Measurements from ENCODE around the gene KRTAP10-5.
"Not testable (repeated sequence)": the region's sequence is repeated elsewhere in the genome, so short reads cannot be mapped to it uniquely, and the experiment has no call there.

Gene KRTAP10-5

DNA sequence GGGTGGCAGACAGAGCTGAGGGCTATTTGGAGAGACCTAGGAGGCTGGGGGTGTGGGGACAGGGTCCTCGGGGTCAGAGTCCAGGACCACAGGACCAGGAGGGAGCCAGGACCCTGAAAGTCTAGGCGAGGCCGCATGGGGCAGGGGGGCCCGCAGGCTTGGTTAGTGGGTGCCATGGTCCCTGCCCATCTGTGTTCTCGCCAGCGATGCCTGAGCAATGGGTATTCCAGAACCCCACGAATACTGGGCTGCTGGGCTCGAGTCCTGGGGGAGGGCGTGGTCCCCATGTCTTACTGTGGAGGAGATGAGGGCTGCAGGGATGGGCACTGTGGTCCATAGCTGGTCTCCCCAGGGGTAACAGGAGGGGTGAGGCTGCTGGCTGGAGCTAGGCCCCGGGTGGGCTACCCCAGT is 9.9 kb upstream of the KRTAP10-5 start:
- no peak for DNase-seq

DNA sequence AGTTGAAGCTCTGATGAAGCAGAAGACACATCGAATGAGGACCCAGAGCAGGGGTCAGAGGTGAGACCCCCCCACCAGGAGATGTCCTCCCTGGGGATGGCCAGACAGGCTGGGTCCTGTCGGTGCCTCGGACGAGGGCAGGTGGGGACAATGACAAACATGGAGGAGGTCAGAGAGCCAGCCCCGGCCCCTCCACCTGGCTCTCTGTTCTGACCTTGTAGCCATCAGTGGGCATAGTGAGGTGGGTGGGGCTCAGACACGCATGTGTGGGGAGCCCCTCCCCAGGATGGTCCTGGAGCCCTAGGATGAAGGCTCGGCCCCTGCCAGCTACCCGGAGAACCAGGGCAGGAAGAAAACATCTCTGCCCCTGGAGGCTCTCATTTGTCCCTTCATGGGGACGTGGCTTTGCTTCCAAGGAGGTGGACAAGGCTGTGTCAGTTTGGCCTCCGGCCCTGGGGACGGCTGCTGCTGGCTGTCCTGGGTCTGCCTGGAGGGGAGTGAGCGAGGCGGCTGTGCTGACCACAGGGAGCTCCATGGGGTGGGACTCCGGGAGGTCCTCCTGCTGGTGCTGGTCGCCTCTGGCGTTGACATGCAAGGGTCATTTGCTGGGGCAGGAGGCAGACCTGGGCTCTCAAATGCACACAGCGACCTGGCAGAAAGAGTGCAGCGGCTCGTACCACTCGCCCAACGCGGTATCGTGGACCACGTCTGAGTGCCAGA is 9.3 kb upstream of the KRTAP10-5 start:
- no peak for DNase-seq

DNA sequence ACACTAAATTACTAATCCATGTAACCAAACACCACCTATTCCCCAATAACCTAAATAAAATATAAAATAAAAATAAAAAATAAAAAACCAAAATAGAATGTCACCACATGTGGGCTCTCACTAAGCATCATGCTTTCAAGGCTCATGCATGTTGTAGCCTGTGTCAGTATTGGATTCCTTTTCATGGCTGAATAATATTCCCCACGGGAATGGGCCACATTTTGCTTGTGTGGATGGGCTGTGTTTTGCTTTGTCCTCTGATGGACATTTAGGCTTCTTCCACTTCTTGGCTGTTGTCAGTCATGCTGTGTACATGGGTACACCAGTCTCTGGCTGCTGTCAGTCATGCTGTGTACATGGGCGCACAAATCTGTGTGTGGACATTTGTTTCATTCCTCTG is 8.7 kb upstream of the KRTAP10-5 start:
- DNase-seq: no peak

DNA sequence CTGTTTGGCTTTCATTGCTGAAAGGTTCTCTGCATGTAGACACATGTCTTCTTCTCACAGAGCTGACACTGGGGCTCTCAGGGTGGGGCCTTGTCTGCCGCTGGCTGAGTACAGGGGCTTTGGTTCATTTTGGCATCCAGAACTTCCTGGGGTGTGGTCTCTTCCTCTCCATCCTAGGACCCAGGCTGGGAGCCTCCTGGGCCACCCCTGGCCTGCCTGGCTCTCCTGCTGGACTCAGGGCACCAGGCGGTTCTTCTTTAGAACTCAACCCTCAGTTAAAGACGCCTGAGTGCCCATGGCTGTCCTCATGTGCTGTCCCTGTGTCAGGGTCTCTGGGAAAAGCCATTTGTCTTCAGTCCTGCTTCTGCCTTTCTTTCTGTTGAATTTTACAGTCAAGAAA is 5.5 kb upstream of the KRTAP10-5 start:
- DNase-seq: no peak

DNA sequence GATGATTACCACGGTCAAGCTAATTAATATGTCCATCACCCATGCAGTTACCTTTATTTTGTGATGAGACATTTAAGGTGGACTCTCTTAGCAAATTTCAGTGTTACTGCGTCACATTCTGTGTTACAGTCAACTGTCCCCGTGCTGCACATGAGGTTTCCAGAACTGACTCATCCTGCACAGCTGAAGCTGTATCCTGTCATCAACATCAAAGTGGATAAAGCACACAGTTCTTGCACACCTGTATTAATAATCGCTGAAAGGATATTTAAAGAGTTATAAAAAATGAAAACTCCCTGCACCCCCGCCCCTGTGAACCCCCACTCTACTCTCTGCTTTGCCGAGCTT is 3.4 kb upstream of the KRTAP10-5 start:
- peak in 1 of 2 donors; percentile 21 for DNase-seq

DNA sequence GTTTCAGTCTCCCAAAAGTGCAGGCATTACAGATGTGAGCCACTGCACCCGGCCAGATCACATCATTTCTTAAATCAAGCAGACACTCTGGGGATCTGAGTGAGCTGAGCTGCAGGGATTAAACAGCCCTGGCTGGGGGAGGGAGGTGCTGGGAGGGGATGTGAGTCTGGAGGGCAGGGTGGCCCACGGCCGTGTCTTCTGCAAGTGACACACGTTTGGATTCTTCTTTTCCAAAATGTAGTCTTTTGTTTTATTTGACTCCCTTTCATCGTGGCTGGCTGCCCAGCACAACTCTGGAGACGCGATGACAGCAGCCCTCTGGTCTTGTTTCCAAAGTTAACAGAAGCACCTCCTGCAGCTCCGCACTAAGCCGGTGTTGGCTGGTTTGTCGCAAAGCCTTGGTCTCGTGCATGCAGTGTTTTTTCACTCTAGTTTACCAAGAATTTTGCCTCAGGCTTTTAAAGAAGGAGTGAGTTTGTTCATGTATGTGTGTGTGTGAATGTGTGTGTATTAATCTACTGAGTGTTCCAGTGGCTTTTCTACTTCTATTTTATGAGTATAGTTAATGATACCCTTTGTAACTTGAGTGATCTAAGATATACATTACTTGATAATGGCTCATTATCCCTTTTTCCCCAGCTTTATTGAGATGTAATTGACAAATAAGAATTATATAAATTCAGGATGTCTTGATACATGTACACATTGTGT is 2.8 kb upstream of the KRTAP10-5 start:
- no peak for DNase-seq

DNA sequence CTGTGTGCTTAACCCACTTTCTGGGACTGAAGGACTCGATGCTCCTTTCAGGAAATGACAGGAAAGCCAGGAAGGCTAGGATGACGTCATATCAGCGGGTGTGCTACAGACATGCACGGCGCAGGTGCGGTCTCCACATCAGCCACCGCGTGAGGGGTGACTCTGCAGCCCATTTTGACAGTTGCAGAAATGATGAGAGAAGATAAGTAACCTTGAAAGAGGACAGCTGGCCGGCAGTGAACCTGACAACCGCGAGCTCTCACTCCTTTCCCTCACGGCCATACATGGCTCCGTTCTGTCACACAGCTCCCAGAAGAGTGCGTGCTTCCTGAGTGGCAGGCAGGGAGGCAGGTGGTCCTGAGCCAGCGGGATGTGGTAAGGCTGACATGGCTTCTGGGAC is 1.7 kb upstream of the KRTAP10-5 start:
- DNase-seq: no peak

DNA sequence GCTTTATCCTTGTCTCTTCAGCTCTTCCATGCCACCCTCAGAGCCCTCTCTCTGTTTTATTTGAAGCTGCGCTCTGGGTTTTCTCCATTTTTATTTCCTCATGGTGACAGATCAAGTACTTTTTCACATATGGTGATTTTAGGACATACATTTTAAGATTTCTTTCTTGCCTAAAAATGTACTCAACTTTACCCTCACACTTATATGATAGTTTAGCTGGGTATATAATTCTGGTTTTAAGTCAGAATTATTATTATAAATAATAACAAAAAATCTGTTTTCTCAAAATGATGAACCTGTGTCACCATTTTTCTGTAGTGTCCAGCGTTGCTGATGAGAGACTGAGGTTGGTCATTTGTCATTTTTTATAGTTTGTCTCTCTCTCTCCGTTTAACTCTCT is 754 bp upstream of the KRTAP10-5 start:
- DNase-seq: no peak

DNA sequence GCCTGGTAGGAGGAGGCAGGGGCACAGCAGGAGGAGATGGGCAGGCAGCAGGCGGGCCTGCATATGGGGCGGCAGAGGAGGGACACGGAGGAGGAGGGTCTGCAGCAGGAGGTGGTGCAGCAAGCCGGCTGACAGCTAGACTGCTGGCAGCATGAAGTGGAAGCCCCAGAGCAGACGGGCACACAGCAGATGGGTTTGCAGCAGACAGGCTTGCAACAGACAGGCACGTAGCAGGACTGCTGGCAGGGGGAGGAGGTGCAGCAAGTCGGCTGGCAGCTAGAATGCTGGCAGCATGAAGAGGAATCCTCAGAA is 615 bp downstream of the KRTAP10-5 start:
- no peak for DNase-seq

DNA sequence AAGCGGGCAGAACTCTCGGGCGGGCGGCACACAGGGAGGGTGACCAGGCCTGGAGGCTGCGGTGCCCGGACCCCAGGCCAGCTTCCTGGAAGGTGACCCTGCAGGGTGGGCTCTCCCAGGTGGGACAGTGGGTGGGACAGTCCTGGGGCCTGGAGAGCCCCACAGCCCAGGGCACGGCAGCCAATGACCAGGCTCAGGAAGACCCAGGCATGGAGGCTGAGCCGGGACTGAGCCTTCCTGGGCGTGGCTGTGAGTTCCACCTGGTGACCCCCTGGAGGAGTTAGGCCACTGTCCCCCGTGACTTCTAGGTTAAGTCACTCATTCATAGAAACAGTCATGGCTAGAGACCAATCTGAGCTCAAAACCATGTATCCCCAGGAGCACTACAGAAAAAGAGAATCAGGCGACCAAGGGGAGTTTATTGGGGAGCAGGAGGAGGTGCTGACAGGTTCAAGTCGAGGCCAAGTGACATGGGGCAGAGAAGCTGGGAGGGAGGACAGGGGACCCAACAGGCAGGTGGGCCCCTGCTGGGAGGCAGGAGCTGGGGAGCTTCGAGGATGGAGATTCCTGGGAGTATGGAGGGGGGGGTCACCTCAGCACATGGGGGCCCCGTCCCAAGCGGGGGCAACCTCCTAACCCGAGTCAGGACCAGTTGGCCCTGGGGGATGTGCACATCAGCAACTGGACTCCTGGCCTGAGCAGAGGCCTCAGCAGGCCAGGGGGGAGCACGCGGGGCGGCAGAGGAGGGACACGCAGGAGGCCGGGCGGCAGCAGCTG is 1.2 kb downstream of the KRTAP10-5 start:
- DNase-seq: no peak

DNA sequence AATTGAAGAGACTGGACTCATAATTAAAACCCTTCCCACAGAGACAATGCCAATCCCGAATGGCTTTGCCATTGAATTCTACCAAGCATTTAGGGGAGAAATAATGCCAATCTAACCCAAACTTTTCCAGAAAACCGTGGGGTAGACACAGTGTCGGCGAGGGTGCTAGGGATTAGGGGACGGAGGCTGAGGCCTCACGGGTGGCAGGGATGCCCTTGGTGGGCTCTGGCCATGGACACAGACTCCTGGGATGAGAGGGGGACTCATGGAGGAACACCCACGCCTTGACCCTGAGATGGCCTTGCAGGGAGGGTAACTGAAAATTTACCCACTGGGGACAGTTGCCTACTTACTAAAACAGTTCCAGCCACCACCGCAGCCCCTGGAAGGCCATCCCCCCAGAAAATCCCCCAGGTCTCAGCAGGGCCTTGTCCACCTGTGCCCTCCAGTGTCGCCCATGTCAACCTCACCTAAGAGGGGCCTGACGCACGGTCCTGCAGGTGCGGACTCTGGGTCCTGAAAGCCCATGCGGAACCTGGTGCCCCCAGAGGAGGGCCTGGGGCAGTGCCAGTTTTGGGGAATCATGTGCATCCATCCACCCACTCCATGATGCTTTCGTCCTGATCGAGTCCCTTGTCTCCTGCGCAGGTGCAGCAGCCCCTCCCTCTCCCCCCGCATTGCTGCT is 1.9 kb downstream of the KRTAP10-5 start:
- no peak for DNase-seq

DNA sequence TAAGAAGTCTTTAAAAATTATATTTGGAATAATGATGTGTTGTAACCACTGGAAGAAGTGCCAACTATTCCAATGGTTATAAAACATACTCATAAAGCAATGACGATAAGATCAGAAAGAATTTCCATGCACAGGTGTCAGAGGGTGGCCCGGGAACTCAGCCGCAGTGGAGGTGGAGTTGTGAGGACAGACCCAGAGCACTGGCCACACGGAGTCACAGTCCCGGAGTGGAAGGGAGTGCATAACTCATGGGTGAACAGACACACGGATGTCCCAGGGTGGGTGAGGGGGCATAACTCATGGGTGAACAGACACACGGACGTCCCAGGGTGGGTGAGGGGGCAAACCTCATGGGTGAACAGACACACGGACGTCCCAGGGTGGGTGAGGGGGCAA is 4.4 kb downstream of the KRTAP10-5 start:
- no peak for DNase-seq

DNA sequence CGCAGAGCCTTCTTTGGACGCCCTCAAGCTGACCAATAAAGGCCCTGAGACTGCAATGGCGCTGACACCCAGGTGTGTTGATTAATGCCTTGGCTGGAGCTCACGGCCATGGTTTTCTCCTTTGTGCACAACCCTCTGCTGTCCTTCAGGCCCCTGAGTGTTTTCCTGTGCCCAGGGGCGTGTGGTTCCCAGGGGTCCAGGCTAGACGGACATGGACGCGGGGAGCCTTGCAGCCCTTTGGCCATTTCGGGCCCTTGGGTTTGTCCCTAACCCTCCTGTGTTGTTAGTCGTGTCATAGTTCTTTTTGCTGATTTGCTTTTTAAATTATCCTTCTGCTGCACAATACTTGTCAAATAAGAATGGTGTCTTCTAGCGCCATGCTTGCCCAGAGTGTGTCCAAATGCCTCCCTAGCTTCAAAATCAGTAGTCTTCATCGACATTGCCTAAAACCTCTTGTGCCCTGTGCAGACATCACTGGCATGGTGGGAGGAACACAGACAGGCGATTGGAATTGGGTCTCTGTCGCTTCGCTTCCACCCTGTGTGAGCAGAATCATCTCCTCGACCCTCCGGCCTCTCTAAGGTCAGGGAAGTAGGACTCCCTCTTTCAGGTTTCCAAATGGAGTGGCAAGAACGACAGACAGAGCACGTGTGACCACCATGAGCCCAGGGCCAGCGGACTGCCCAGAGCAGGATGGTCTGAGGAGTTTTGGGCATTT is 4.9 kb downstream of the KRTAP10-5 start:
- DNase-seq: no peak

DNA sequence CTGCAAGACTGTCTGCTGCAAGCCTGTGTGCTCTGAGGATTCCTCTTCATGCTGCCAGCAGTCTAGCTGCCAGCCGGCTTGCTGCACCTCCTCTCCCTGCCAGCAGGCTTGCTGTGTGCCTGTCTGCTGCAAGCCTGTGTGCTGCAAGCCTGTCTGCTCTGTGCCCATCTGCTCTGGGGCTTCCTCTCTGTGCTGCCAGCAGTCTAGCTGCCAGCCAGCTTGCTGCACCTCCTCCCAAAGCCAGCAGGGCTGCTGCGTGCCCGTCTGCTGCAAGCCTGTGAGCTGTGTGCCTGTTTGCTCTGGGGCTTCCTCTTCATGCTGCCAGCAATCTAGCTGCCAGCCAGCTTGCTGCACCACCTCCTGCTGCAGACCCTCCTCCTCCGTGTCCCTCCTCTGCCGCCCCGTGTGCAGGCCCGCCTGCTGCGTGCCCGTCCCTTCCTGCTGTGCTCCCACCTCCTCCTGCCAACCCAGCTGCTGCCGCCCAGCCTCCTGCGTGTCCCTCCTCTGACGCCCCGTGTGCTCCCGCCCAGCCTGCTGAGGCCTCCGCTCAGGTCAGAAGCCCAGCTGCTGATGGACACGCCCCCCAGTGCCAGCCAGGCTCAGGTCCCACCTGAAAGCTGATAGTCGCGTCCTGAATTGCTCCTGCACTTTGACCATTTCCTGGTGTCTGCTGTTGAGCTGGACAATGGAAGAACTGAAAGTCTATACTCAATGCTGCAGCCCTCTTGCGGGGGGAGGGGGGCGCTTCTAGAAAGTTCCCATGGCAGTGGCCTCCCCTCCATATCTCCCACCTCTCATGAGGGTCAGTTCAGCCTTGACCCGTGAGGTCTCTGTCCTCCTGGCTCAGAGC is 5.7 kb downstream of the KRTAP10-5 start:
- DNase-seq: no peak

DNA sequence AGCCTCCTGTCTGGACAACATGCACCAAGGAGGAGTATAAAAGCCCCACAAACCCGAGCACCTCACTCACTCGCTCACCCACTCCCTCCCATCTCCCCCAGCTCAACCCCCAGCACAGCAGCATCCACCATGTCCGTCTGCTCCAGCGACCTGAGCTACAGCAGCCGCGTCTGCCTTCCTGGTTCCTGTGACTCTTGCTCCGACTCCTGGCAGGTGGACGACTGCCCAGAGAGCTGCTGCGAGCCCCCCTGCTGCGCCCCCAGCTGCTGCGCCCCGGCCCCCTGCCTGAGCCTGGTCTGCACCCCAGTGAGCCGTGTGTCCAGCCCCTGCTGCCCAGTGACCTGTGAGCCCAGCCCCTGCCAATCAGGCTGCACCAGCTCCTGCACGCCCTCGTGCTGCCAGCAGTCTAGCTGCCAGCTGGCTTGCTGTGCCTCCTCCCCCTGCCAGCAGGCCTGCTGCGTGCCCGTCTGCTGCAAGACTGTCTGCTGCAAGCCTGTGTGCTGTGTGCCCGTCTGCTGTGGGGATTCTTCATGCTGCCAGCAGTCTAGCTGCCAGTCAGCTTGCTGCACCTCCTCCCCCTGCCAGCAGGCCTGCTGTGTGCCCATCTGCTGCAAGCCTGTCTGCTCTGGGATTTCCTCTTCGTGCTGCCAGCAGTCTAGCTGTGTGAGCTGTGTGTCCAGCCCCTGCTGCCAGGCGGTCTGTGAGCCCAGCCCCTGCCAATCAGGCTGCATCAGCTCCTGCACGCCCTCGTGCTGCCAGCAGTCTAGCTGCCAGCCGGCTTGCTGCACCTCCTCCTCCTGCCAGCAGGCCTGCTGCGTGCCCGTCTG is 6.6 kb downstream of the KRTAP10-5 start, which contains the start of gene KRTAP10-4:
Gene KRTAP10-4 (plus strand): TSS at position 100 of the 827 bp plus-strand sequence. CDS start 30 bp downstream, at position 130.
- DNase-seq: not testable (repeated sequence)

DNA sequence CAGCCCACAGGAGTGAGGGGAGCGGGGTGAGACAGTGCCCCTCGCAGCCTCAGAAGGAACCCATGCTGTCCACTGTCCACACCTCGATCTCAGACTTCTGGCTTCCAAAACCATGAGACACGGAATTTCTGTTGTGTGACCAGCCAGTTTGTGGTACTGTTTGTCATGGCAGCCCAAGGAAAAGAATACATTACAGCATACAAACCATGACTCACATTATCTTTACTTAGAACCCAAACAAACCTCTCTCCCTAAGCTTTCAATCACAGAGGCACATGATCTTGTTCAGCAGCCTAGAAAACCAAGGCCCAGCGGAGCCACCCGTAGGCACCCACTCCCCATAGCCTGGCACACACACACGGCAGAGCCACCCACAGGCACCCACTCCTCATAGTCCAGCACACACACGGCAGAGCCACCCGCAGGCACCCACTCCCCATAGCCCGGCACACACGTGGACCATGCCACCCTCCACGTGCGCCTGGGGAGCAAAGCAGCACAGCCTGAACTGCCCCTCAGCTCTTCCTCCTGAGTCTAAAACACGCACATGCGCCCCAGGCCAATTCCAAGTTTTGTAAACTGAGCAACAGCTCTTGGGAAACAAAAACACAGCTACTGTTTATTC is 7.3 kb downstream of the KRTAP10-5 start:
- DNase-seq: no peak

DNA sequence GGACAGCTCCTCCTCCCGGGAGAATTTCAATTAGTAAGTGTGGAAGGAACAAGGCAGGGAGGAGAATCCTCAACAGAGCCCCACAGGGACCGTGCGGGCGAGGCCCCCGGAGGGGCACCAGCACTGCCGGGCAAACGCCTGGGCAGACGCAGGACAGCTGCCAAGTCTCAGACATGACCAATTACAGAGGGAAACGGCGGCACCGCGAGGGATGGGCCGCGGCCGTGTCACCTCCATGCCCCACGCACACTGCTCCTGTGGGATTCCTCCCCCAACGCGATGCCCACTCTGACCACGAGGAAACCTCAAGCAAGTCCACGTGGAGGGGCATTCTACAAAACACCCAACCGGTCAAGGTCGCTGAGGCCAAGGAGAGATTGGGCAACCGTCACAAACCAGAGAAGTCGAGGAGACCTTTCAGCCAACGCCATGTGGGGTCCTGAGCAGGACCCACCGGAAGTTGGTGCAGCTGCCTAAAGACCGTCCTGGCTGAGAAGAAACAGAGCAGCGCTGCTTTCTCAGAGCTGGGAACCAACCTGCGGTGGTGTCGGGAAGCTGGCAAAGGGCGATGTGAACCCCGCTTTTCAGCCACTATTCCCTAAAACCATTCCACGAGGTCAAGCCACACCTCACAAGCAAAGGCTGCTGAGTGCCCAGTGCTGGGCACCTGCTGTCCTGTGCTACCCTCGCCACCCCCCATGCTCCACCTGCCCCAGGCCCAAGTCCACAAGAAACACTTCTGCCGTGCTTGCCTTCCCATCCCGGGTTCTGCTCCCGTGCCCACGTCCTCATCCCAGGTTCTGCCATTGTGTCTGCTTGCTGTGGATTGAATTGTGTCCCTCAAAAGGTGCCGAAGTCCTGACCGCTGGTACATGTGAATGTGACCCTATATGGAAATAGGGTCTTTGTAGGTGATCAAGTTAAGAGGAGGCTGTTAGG is 8.3 kb downstream of the KRTAP10-5 start:
- DNase-seq: no peak

DNA sequence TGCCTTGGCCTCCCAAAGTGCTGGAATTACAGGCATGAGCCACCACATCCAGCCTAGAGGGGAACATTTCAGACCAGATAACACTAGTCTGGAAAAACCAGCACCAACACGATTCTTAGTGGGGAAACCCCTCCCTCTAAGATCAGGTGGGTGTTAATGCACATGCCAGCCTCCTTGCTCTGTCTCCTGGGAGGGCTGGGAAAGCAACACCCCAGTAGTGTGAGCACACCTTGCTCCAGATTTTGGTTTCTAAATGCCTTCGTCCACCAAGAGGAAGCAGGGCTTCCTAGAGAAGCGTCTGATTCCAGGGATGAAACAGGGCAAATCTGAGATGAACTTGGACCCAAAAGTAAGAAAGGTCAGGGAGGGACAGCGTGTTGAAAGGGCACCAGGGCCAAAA is 9.1 kb downstream of the KRTAP10-5 start:
- no peak for DNase-seq

DNA sequence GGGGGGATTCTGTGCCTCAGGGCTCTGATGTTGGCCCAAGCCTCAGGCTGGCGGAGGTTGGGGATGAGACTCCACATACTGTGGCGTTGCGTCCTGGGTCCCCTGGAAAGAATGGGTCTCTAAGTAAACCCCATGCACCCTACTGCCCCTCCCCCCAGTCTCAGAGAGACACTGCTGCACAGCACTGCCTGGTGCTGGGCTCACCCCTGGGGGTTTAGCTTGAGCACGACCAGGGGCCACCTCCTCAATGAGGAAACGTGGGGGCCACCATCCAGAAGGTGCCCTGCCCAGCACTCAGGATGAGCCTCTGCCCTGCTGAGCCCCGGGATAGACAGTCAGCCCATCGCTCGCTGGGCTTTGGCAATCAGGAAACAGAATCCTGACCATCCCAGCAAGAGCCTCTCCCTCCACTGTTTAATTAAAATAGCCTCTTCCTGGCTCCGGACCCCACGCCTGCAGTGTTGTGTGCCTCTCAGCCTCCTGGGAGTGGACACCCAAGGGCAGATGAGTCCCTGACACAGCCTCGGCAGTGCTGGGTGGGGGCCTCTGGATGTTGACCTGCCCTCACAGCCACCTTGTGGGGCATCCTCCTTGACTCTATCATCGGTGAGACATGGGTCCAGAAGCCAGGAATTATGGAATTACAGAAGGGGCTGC is 10.4 kb downstream of the KRTAP10-5 start:
- no peak for DNase-seq
